ENCODE data around the gene KIF1B. TPM values are rescaled to one million over a fixed set of nuclear protein-coding genes. Genes with fewer than 3 reads are reported as not detected.

Gene KIF1B
- total and polyA plus RNA-seq, 2 experiments from 2014 or later, result 21.5 to 68.4 TPM

DNA sequence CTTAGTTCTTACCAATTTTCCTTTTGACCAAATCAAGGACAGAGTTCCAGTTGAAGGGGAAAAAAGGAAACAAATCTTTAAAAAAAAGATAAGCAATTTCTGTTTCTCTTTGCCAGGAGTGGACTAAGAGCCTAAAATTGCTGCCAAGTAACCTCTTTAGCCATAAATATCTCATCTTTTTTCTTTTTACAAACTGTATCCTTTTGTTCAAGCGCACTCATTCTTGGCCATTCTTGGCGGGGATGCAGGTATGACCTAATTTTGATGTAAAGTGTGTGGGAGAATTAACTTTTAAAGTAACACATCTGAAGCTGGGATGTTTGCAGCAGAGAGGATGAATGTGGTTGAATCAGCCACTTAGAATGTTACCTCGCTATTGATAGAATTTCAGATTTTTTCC is 13.4 kb upstream of the KIF1B start:
- Mint-ChIP-seq H3K4me1 (peaks cover 3% of the 10 kb centered on the region), H3K4me3 (no peak overlapping the region), H3K27me3 (ENCODE audit: insufficient read depth, low read depth, poor library complexity) (peaks cover 8% of the 10 kb centered on the region), H3K27ac (no peak overlapping the region), H3K36me3 (ENCODE audit: low read depth) (no peaks in the 10 kb centered on the region), H3K9me3 (no peaks in the 10 kb centered on the region)
- ATAC-seq (no peak), DNase-seq (ENCODE audit: low spot score) (no peak)
- no peaks in the 10 kb centered on the region for H3K79me2 ChIP-seq (replicated peaks; ENCODE audit: insufficient read depth)
- no peaks in the 10 kb centered on the region for H3K9me2 ChIP-seq (ENCODE audit: insufficient read depth)
- no peaks in the 10 kb centered on the region for H3K27me3 ChIP-seq (ENCODE audit: insufficient read depth)
- no peak overlapping the region for H3K4me3 ChIP-seq
- no peak overlapping the region for H3K27ac ChIP-seq (ENCODE audit: low read depth)
- no peak overlapping the region for H3K4me2 ChIP-seq
- TF ChIP-seq CREB1 (CRISPR knock-in tag; IDR thresholded peaks at IDR 0.05; ENCODE audit: low read depth) (no peak), JUNB (IDR thresholded peaks at IDR 0.05; ENCODE audit: unreplicated experiment) (no peak), STAT1 (IDR thresholded peaks at IDR 0.05; ENCODE audit: unreplicated experiment) (no peak), CTCF (conservative IDR thresholded peaks at IDR 0.05; ENCODE audit: low read depth in 2 of 2) (no peak), NANOG (IDR thresholded peaks at IDR 0.05; ENCODE audit: borderline replicate concordance) (no peak), REST (IDR thresholded peaks at IDR 0.05; ENCODE audit: unreplicated experiment) (no peak), ZNF331 (CRISPR knock-in tag; IDR thresholded peaks at IDR 0.05; ENCODE audit: low read depth) (no peak)
- TF ChIP-seq, protein P1, sequence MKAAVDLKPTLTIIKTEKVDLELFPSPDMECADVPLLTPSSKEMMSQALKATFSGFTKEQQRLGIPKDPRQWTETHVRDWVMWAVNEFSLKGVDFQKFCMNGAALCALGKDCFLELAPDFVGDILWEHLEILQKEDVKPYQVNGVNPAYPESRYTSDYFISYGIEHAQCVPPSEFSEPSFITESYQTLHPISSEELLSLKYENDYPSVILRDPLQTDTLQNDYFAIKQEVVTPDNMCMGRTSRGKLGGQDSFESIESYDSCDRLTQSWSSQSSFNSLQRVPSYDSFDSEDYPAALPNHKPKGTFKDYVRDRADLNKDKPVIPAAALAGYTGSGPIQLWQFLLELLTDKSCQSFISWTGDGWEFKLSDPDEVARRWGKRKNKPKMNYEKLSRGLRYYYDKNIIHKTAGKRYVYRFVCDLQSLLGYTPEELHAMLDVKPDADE (IDR thresholded peaks at IDR 0.05), result no peak
- H3K36me3 ChIP-seq (ENCODE audit: insufficient read depth), result no peaks in the 10 kb centered on the region
- H3F3A ChIP-seq (replicated peaks; ENCODE audit: low read depth), result no peaks in the 10 kb centered on the region; the same call in 1 of the 2 replicates
- H2AFZ ChIP-seq, result no peak overlapping the region; the same call in 1 of the 2 replicates
- no peaks in the 10 kb centered on the region for H4K20me1 ChIP-seq (replicated peaks; ENCODE audit: insufficient read depth)
- no peaks in the 10 kb centered on the region; the same call in 1 of the 2 replicates for H3K4me1 ChIP-seq (ENCODE audit: insufficient read depth)

GRCh38 chr1:10200620-10201019 is 9.8 kb upstream of the KIF1B start:
- Mint-ChIP-seq H3K36me3 (ENCODE audit: low read depth) (no peaks in the 10 kb centered on the region), H3K27ac (no peak overlapping the region), H3K4me3 (no peak overlapping the region), H3K27me3 (ENCODE audit: insufficient read depth, low read depth, poor library complexity) (peaks cover 5% of the 10 kb centered on the region), H3K4me1 (no peaks in the 10 kb centered on the region), H3K9me3 (no peaks in the 10 kb centered on the region)
- DNase-seq (ENCODE audit: low spot score) (no peak), ATAC-seq (no peak)
- no peak overlapping the region for H3K4me2 ChIP-seq
- no peaks in the 10 kb centered on the region for H4K20me1 ChIP-seq (replicated peaks; ENCODE audit: insufficient read depth)
- H3K27me3 ChIP-seq (ENCODE audit: insufficient read depth), result no peaks in the 10 kb centered on the region
- H3K4me3 ChIP-seq, result no peak overlapping the region
- H3K36me3 ChIP-seq (ENCODE audit: insufficient read depth), result no peaks in the 10 kb centered on the region
- H3K9me2 ChIP-seq (ENCODE audit: insufficient read depth), result no peaks in the 10 kb centered on the region
- H3K79me2 ChIP-seq (replicated peaks; ENCODE audit: insufficient read depth), result no peaks in the 10 kb centered on the region
- H3K4me1 ChIP-seq (ENCODE audit: insufficient read depth), result no peaks in the 10 kb centered on the region; the same call in 1 of the 2 replicates
- no peaks in the 10 kb centered on the region; the same call in 1 of the 2 replicates for H3F3A ChIP-seq (replicated peaks; ENCODE audit: low read depth)
- no peak overlapping the region for H3K27ac ChIP-seq (ENCODE audit: low read depth)
- no peak overlapping the region for H2AFZ ChIP-seq
- TF ChIP-seq NANOG (IDR thresholded peaks at IDR 0.05; ENCODE audit: borderline replicate concordance) (no peak), EZH2phosphoT487 (IDR thresholded peaks at IDR 0.05; ENCODE audit: unreplicated experiment) (no peak), STAT1 (IDR thresholded peaks at IDR 0.05; ENCODE audit: unreplicated experiment) (no peak), CTCF (conservative IDR thresholded peaks at IDR 0.05; ENCODE audit: low read depth in 2 of 2) (no peak), REST (IDR thresholded peaks at IDR 0.05; ENCODE audit: unreplicated experiment) (no peak), JUNB (IDR thresholded peaks at IDR 0.05; ENCODE audit: unreplicated experiment) (no peak), CREB1 (CRISPR knock-in tag; IDR thresholded peaks at IDR 0.05; ENCODE audit: low read depth) (no peak)
- TF ChIP-seq, protein P1 (IDR thresholded peaks at IDR 0.05), result no peak
